GM21526 (cell line): ENCODE data around the gene MLYCD.

Source experiments
- ATAC-seq: cut with Tn5 transposase; IDR thresholded peaks from one replicate; pipeline ENCODE4 v1.9.1; 2021; ENCODE audit warnings: moderate library complexity; ENCODE audit not compliant: unreplicated experiment, low FRiP score

Gene MLYCD

GRCh38 chr16:83895942-83896341, 3.0 kb upstream of the MLYCD start:
- ATAC-seq, result no peak

GRCh38 chr16:83899272-83899897, 470 bp downstream of the MLYCD start:
- ATAC-seq, result peak; percentile 47

- no peak for ATAC-seq
Observed at GRCh38 chr16:83899978-83900377, 1.1 kb downstream of the MLYCD start.

GRCh38 chr16:83900571-83900970, 1.7 kb downstream of the MLYCD start:
- ATAC-seq, result no peak

GRCh38 chr16:83901101-83901500, 2.2 kb downstream of the MLYCD start:
- ATAC-seq, result no peak

- ATAC-seq, result no peak
Observed at GRCh38 chr16:83903751-83904150, 4.8 kb downstream of the MLYCD start.

GRCh38 chr16:83906683-83907082, 7.8 kb downstream of the MLYCD start:
- ATAC-seq, result no peak

GRCh38 chr16:83907111-83907510, 8.2 kb downstream of the MLYCD start:
- no peak for ATAC-seq

GRCh38 chr16:83907631-83908250, 8.8 kb downstream of the MLYCD start:
- ATAC-seq, result no peak

- ATAC-seq, result no peak
Observed at GRCh38 chr16:83908798-83909197, 9.9 kb downstream of the MLYCD start.

GRCh38 chr16:83911290-83911689, 12.4 kb downstream of the MLYCD start:
- ATAC-seq, result no peak

GRCh38 chr16:83912519-83913244, 13.8 kb downstream of the MLYCD start:
- no peak for ATAC-seq

GRCh38 chr16:83913245-83913633, 14.3 kb downstream of the MLYCD start:
- ATAC-seq, result no peak

- ATAC-seq, result no peak
Observed at GRCh38 chr16:83914091-83914710, 15.3 kb downstream of the MLYCD start.

- no peak for ATAC-seq
Observed at GRCh38 chr16:83915081-83915480, 16.2 kb downstream of the MLYCD start.

GRCh38 chr16:83915491-83915890, 16.6 kb downstream of the MLYCD start:
- ATAC-seq, result no peak

- ATAC-seq, result no peak
Observed at GRCh38 chr16:83917152-83918120, 18.5 kb downstream of the MLYCD start.

GRCh38 chr16:83920894-83921491, 22.1 kb downstream of the MLYCD start:
- no peak for ATAC-seq

GRCh38 chr16:83923581-83924365, 24.9 kb downstream of the MLYCD start:
- no peak for ATAC-seq
